ENCODE results near the gene TCAIM. TPM values are rescaled to one million over a fixed set of nuclear protein-coding genes. Genes with fewer than 3 reads are reported as not detected.

Gene TCAIM
- total RNA-seq, 1 experiment from 2014 or later: 19.5 TPM

GRCh38 chr3:44359146-44359751 is 20.7 kb downstream of the TCAIM start:
- no peak overlapping the region for H3K27ac ChIP-seq (ENCODE audit: low read length)
- no peak overlapping the region for H3K4me3 ChIP-seq (ENCODE audit: low read depth in 2 of 2, low read length in 2 of 2)
- ATAC-seq (no peak; the same call in 1 of the 2 replicates), DNase-seq (ENCODE audit: low read depth, low spot score) (no peak)
- ChIA-PET POLR2A (interaction anchor here (0.7 kb wide), 1 partner anchor 55 kb away, joined by 3 read pairs; no protein-coding TSS in a partner anchor), CTCF (no interaction called here)
- H3K9me3 ChIP-seq (ENCODE audit: control insufficient read depth, insufficient read depth, low read depth, low read length): no peaks in the 10 kb centered on the region
- H3K27me3 ChIP-seq (ENCODE audit: control insufficient read depth, insufficient read depth, low read length): no peaks in the 10 kb centered on the region
- in situ Hi-C loops (cut with HindIII; ENCODE audit: low pct_unique_long_range_greater_than_20kb, low sequenced_read_pairs) (no loop called here), intact Hi-C loops (cut with micrococcal nuclease; ENCODE audit: unreplicated experiment) (no loop called here)
- TF ChIP-seq REST (IDR thresholded peaks at IDR 0.05; ENCODE audit: insufficient read depth in 1 of 2, low read depth in 2 of 2, low read length in 1 of 2) (no peak), TCF7L2 (IDR thresholded peaks at IDR 0.05; ENCODE audit: low read depth, low read length) (no peak), CTCF (IDR thresholded peaks at IDR 0.05) (no peak), POLR2AphosphoS5 (IDR thresholded peaks at IDR 0.05; ENCODE audit: low read depth, low read length) (no peak), SIN3A (IDR thresholded peaks at IDR 0.05; ENCODE audit: borderline replicate concordance, insufficient read depth, low read depth, low read length) (no peak)
- H3K4me1 ChIP-seq (ENCODE audit: control insufficient read depth, insufficient read depth, low read length): no peaks in the 10 kb centered on the region; the same call in 1 of the 2 replicates
- H3K36me3 ChIP-seq (ENCODE audit: control insufficient read depth, insufficient read depth, low read length): no peaks in the 10 kb centered on the region
- BruUV-seq (replicated peaks): no TSS peak

- Histone ChIP-seq H3K36me3 (ENCODE audit: control insufficient read depth, insufficient read depth, low read length) (no peaks in the 10 kb centered on the region), H3K4me3 (ENCODE audit: low read depth in 2 of 2, low read length in 2 of 2) (no peak overlapping the region), H3K4me1 (ENCODE audit: control insufficient read depth, insufficient read depth, low read length) (no peaks in the 10 kb centered on the region; the same call in 1 of the 2 replicates), H3K9me3 (ENCODE audit: control insufficient read depth, insufficient read depth, low read depth, low read length) (no peaks in the 10 kb centered on the region), H3K27me3 (ENCODE audit: control insufficient read depth, insufficient read depth, low read length) (no peaks in the 10 kb centered on the region), H3K27ac (ENCODE audit: low read length) (no peak overlapping the region)
- ChIA-PET POLR2A (interaction anchor here (0.6 kb wide), 1 partner anchor 21 kb away, joined by 11 read pairs; no protein-coding TSS in a partner anchor), CTCF (no interaction called here)
- no TSS peak for BruUV-seq (replicated peaks)
- no peak for DNase-seq (ENCODE audit: low read depth, low spot score)
- TF ChIP-seq CTCF (IDR thresholded peaks at IDR 0.05) (no peak), SIN3A (IDR thresholded peaks at IDR 0.05; ENCODE audit: borderline replicate concordance, insufficient read depth, low read depth, low read length) (no peak), TCF7L2 (IDR thresholded peaks at IDR 0.05; ENCODE audit: low read depth, low read length) (no peak), REST (IDR thresholded peaks at IDR 0.05; ENCODE audit: insufficient read depth in 1 of 2, low read depth in 2 of 2, low read length in 1 of 2) (no peak), POLR2AphosphoS5 (IDR thresholded peaks at IDR 0.05; ENCODE audit: low read depth, low read length) (no peak)
- in situ Hi-C loops (cut with HindIII; ENCODE audit: low pct_unique_long_range_greater_than_20kb, low sequenced_read_pairs): no loop called here
- ATAC-seq: no peak
- intact Hi-C loops (cut with micrococcal nuclease; ENCODE audit: unreplicated experiment): no loop called here
Measured at GRCh38 chr3:44363591-44363990, 25.0 kb downstream of the TCAIM start.
